ENCODE results near the gene POU2AF2. TPM values are rescaled to one million over a fixed set of nuclear protein-coding genes. Genes with fewer than 3 reads are reported as not detected.
A peak's percentile ranks its signal among the peaks of the same experiment; 100 is the strongest.
"Not testable (repeated sequence)": the region's sequence is repeated elsewhere in the genome, so short reads cannot be mapped to it uniquely, and the experiment has no call there.

Gene POU2AF2
- total and polyA plus RNA-seq, 2 donors = 0.19 TPM; not detected in 1

DNA sequence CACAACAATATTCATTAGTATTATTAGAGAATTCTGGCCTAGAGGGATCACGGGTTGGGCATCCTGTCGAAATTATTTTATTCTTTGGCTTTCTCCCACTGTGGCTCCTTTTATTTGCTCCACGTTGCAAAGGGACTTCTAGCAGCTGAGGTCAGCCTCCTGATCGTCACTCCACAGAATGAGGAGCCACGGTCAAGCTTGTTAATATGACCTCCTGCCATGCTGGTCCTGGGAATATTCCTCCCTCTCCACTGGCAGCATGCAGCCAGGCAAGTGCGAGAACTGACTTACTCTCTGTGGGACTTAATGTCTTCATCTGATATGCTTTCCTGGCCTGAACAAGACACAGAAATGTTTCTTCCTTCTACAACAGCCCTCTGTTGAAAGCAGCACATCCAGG, 73.8 kb downstream of the POU2AF2 start:
- WGBS = 83% methylated on average over 6 of the region's 6 CpGs
- no peak for DNase-seq (ENCODE audit: extremely low spot score)
- Histone ChIP-seq H3K4me1 (ENCODE audit: insufficient read depth) (no peaks in the 10 kb centered on the region), H3K4me3 (ENCODE audit: low read depth, low read length) (no peak overlapping the region), H3K36me3 (ENCODE audit: insufficient read depth) (no peaks in the 10 kb centered on the region), H3K27ac (ENCODE audit: low read depth) (no peak overlapping the region)

DNA sequence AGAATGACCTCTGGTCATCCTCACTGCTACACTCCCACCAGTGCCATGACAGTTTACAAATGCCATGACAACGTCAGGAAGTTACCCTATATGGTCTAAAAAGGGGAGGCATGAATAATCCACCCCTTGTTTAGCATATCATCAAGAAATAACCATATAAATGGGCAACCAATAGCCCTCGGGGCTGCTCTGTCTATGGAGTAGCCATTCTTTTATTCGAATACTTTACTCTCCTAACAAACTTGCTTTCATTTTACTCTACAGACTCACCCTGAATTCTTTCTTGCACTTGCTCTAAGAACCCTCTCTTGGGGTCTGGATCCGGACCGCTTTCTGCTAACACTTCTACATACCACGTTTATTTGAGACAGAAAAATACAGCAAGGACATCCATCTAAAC, 74.7 kb downstream of the POU2AF2 start:
- not testable (repeated sequence) for H3K4me1 ChIP-seq (ENCODE audit: insufficient read depth); H3K4me3 ChIP-seq (ENCODE audit: low read depth, low read length); H3K36me3 ChIP-seq (ENCODE audit: insufficient read depth); DNase-seq (ENCODE audit: extremely low spot score); H3K27ac ChIP-seq (ENCODE audit: low read depth)
- 82% methylated on average over 6 of the region's 6 CpGs for WGBS

DNA sequence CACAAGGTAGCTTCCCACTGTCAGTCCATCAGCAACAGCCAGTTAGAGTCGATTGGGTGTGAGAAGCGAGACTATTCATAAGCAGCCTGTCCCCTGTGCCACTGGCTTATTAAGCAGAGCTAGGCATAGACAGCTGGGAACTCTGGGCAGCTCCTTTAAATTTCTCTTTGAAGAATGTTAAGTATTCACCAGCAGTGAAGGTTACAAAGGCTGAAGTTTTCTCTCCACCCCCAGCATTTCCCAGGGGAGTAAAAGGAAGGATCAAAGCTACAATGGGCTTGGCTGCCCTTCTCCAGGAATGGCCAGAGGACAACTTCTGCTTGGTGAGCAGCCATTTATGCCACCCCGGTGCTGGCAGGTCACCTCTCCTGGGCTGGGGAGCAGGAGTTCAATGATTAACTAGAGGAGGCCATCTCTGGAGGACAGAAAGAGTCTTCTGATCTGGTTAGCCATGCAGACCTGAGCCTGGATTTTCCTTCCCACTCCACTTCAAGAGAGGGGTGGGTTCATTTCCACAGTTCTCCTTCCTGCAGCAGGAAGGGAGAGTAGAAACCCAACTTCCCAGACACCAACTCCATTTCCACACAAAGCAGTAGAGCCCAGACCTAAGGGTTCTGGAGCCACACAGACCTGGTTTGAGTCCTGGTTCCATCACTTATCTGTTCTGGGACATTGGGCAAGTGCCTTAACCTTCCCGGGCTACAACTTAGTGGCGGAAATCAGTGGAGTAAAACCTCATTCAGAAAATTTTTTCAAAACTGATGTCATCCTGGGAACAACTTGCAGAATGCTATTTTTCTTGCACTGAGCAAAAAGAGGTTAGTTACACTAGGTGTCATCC, 75.4 kb downstream of the POU2AF2 start:
- no peak for DNase-seq (ENCODE audit: extremely low spot score)

GRCh38 chr11:111322534-111322933, 77.0 kb downstream of the POU2AF2 start:
- no peaks in the 10 kb centered on the region for H3K36me3 ChIP-seq (ENCODE audit: insufficient read depth)
- H3K27ac ChIP-seq (ENCODE audit: low read depth) = no peak overlapping the region
- no peak overlapping the region for H3K4me3 ChIP-seq (ENCODE audit: low read depth, low read length)
- WGBS = 96% methylated on average over 2 of the region's 2 CpGs
- no peak for DNase-seq (ENCODE audit: extremely low spot score)
- H3K4me1 ChIP-seq (ENCODE audit: insufficient read depth) = no peaks in the 10 kb centered on the region

More for the DNA sequence above, 75.4 kb downstream of the POU2AF2 start:
- H3K4me3 ChIP-seq (ENCODE audit: low read depth, low read length) = no peak overlapping the region
- H3K36me3 ChIP-seq (ENCODE audit: insufficient read depth) = no peaks in the 10 kb centered on the region
- 86% methylated on average over 5 of the region's 5 CpGs for whole genome bisulfite sequencing
- no peaks in the 10 kb centered on the region for H3K4me1 ChIP-seq (ENCODE audit: insufficient read depth)
- no peak overlapping the region for H3K27ac ChIP-seq (ENCODE audit: low read depth)

DNA sequence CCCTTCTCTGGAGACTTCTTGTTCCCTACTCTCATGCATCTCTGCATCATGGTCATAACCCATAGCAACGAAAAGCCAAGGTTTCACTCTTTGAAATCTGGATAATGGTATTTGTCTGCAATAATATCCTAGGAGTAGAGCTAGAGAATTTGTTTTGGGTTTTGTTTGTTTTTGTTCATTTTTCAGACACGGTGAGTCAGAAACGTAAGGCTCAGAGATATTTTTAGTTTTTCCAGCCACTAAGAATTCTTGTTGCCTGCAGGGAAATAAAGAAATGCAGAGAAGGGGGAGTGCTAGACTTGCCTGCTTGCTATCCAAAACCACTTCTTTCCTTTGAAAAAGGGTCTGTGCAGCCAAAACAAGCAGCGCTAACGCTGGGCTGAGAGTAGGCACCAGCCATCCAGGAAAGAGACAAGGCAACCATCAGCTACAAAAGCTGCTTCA, 78.8 kb downstream of the POU2AF2 start:
- 34% methylated on average over 5 of the region's 5 CpGs for WGBS
- no peak overlapping the region for H3K27ac ChIP-seq (ENCODE audit: low read depth)
- H3K4me1 ChIP-seq (ENCODE audit: insufficient read depth) = no peaks in the 10 kb centered on the region
- H3K36me3 ChIP-seq (ENCODE audit: insufficient read depth) = no peaks in the 10 kb centered on the region
- no peak for DNase-seq (ENCODE audit: extremely low spot score)
- no peak overlapping the region for H3K4me3 ChIP-seq (ENCODE audit: low read depth, low read length)

DNA sequence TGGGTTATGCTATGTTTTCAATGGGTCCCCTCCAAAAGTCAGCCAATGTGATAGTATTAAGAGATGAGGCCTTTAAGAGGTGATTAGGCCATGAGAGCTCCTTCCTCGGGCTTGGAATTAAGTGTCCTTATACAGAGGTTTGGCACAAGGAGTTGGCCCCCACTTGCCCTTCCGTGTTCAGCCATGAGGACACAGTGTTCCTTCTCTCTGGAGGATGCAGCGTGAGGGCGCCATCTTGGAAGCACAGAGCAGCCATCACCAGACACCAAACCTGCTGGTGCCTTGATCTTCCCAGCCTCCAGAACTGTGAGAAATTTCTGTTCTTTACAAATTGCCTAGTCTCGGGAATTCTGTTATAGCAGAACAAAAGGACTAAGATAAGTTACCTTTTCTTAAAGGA, 79.7 kb downstream of the POU2AF2 start:
- no peak for DNase-seq (ENCODE audit: extremely low spot score)
- Histone ChIP-seq H3K4me1 (ENCODE audit: insufficient read depth) (no peaks in the 10 kb centered on the region), H3K4me3 (ENCODE audit: low read depth, low read length) (no peak overlapping the region), H3K27ac (ENCODE audit: low read depth) (no peak overlapping the region), H3K36me3 (ENCODE audit: insufficient read depth) (no peaks in the 10 kb centered on the region)
- WGBS = 90% methylated on average over 5 of the region's 5 CpGs

GRCh38 chr11:111326824-111327223, 81.3 kb downstream of the POU2AF2 start:
- H3K4me3 ChIP-seq (ENCODE audit: low read depth, low read length) = no peak overlapping the region
- DNase-seq (ENCODE audit: extremely low spot score) = no peak
- 87% methylated on average over 4 of the region's 4 CpGs for WGBS
- H3K27ac ChIP-seq (ENCODE audit: low read depth) = no peak overlapping the region
- no peaks in the 10 kb centered on the region for H3K36me3 ChIP-seq (ENCODE audit: insufficient read depth)
- H3K4me1 ChIP-seq (ENCODE audit: insufficient read depth) = no peaks in the 10 kb centered on the region

GRCh38 chr11:111327908-111328624, 82.5 kb downstream of the POU2AF2 start:
- no peak overlapping the region for H3K4me3 ChIP-seq (ENCODE audit: low read depth, low read length)
- H3K27ac ChIP-seq (ENCODE audit: low read depth) = no peak overlapping the region
- H3K36me3 ChIP-seq (ENCODE audit: insufficient read depth) = no peaks in the 10 kb centered on the region
- H3K4me1 ChIP-seq (ENCODE audit: insufficient read depth) = no peaks in the 10 kb centered on the region
- no peak for DNase-seq (ENCODE audit: extremely low spot score)
- WGBS = 63% methylated on average over 8 of the region's 8 CpGs

DNA sequence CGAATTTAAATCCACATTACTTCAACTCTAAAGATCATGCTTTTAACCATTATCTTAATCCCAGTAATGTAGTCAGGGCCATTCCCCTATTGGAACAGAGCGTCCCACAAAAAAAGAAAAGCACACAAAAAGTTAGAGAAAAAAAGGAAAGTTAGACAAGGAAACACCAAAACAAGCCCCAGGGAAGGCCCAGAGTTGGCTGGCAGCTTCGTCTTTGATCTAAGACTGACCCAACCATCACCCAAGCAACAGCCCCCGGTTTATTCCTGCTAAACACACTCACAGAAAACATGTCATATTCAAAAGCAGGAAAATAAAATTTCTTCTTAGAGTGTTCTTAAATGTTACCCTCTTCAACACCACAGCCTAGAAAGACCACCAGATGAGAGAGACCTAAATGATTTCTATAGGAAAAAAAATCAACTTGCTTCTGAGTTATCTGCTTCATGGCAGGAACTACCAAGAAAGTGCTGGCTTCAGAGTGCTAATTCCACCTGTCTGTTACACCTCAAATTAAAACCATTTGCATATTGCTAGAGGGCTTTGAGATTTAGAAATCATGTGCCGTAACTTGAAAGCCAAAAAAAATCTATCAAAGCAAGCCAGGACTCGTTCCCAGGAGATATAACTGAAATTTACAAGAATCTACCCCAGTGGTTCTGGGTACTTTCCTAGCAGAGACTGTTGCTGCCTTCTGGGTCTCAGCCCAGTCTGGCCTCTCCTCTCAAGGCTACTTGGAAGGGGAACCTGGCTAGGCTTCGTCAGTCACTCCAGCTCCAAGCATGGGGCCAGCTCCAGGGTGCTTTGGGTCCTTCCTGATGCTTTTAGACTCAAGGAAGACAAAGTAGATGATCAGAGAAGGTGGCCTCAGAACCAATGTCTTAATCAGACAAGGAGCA, 84.0 kb downstream of the POU2AF2 start:
- no peaks in the 10 kb centered on the region for H3K4me1 ChIP-seq (ENCODE audit: insufficient read depth)
- no peak for DNase-seq (ENCODE audit: extremely low spot score)
- no peaks in the 10 kb centered on the region for H3K36me3 ChIP-seq (ENCODE audit: insufficient read depth)
- WGBS = 62% methylated on average over 7 of the region's 7 CpGs
- H3K27ac ChIP-seq (ENCODE audit: low read depth) = no peak overlapping the region
- no peak overlapping the region for H3K4me3 ChIP-seq (ENCODE audit: low read depth, low read length)

DNA sequence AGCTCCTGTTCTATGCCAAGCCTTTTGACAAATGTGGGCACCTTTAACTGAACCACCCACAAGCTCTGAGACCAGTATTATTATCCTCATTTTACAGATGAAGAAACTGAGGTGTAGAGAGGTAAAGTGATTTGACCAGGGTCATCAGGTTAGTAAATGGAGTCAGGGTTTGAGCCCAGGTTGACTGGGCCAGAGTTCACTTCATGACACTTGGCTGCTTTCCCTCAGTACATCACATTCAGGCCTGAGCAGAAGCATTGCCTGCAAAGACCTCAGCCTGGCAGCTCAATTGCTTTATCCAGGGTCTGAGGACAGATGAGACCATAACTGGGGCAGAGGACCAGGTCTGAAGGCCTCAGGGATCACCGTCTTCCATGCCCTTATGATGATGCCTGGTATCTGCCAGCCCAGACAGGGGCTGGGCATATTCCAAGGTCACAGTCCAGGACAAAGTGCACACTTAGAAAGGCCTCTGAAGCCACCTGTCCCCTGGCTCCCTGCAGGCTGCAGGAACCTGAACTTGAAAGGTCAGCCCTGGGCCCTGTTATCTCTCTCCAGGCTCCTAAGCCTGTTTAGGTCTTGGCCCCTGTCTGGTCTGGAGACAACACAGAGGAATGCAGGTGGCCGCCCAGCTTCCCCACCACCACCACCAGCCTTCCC, 84.8 kb downstream of the POU2AF2 start:
- no peak overlapping the region for H3K4me3 ChIP-seq (ENCODE audit: low read depth, low read length)
- no peaks in the 10 kb centered on the region for H3K36me3 ChIP-seq (ENCODE audit: insufficient read depth)
- H3K4me1 ChIP-seq (ENCODE audit: insufficient read depth) = no peaks in the 10 kb centered on the region
- no peak for DNase-seq (ENCODE audit: extremely low spot score)
- H3K27ac ChIP-seq (ENCODE audit: low read depth) = no peak overlapping the region
- WGBS = 86% methylated on average over 2 of the region's 2 CpGs

- Histone ChIP-seq H3K4me3 (ENCODE audit: low read depth, low read length) (no peak overlapping the region), H3K36me3 (ENCODE audit: insufficient read depth) (no peaks in the 10 kb centered on the region), H3K27ac (ENCODE audit: low read depth) (peak overlapping the region; percentile 7), H3K4me1 (ENCODE audit: insufficient read depth) (peaks cover 2% of the 10 kb centered on the region)
- WGBS = 65% methylated on average over 4 of the region's 4 CpGs
- DNase-seq (ENCODE audit: extremely low spot score) = no peak
These were observed 86.4 kb downstream of the POU2AF2 start for GRCh38 chr11:111331711-111332479.

All from urinary bladder (tissue), 4 donors.